Thyroid gland (tissue), 4 donors: ENCODE results near the gene SLC37A2. TPM values are rescaled to one million over a fixed set of nuclear protein-coding genes. Genes with fewer than 3 reads are reported as not detected.
A peak's percentile ranks its signal among the peaks of the same experiment; 100 is the strongest.

Experiments used
- DNase-seq, 2 donors: peaks; one replicate each; pipeline ENCODE4 v3.0.0-alpha.2; 2019
- H3K27ac ChIP-seq, 3 donors: fragments of 200-600 bp; sonication (generic); 1 replicate in 2 of 3; 2 replicates in 1 of 3; pipeline ENCODE4 v1.5.1; 2016 to 2019; ENCODE audit warnings: mild to moderate bottlenecking in 1 of 3, moderate library complexity in 1 of 3
- H3K27me3 ChIP-seq: fragments of 200-600 bp; sonication (generic); one replicate; pipeline ENCODE4 v1.5.1; 2019
- H3K36me3 ChIP-seq, 2 donors: fragments of 200-600 bp; sonication (generic); one replicate each; pipeline ENCODE4 v1.5.1; 2016 to 2019
- H3K4me1 ChIP-seq, 2 donors: fragments of 200-600 bp; sonication (generic); one replicate each; pipeline ENCODE4 v1.5.1; 2017 to 2019
- H3K4me3 ChIP-seq, 3 donors: fragments of 200-600 bp; sonication (generic); replicated peaks in 1 of 3; 1 replicate in 2 of 3; 2 replicates in 1 of 3; pipeline ENCODE4 v1.5.1; 2016; ENCODE audit warnings: mild to moderate bottlenecking in 1 of 3
- H3K9me3 ChIP-seq: fragments of 200-600 bp; sonication (generic); one replicate; pipeline ENCODE4 v1.5.1; 2017
- CTCF ChIP-seq, 6 experiments: fragments of 200-600 bp in 3 of 6; fragments of 450-650 bp in 3 of 6; sonication (generic) in 3 of 6; IDR thresholded peaks; one replicate each; pipeline ENCODE4 v1.5.1; 2016 to 2019; ENCODE audit warnings: antibody characterized with exemption in 6 of 6, mild to moderate bottlenecking in 2 of 6, inconsistent platforms in 1 of 6, moderate library complexity in 1 of 6
- POLR2A ChIP-seq, 2 donors: fragments of 450-650 bp; IDR thresholded peaks; one replicate each; pipeline ENCODE4 v1.6.1; 2017; ENCODE audit warnings: antibody characterized with exemption in 2 of 2, mild to moderate bottlenecking in 2 of 2, moderate library complexity in 1 of 2
- WGBS, 2 donors: methylation state at CpG; one replicate each; pipeline ENCODE4 v1.1.5; 2017; 5-methylcytosine and 5-hydroxymethylcytosine counted together
- intact Hi-C: fragments of 100-400 bp; cut with DNase I; formaldehyde crosslinking; loops from one replicate; pipeline ENCODE4 v1.15.1; 2023
- total RNA-seq, 4 donors: library from RNA; depleted of rRNA; stranded (reverse); fragments of >200 nt; gene quantifications; one replicate each; pipeline ENCODE4 v1.2.3, GENCODE V29; 2016

The SLC37A2 gene
- total RNA-seq, 4 donors from 2014 or later = 2.1 to 3.6 (median 3.4) TPM

GRCh38 chr11:125090816-125091215 is 27.7 kb downstream of the SLC37A2 start:
- H3K4me3 ChIP-seq = no peak overlapping the region
- no peaks in the 10 kb centered on the region for H3K9me3 ChIP-seq
- no peak for DNase-seq
- no peak overlapping the region for H3K27ac ChIP-seq
- H3K27me3 ChIP-seq = no peaks in the 10 kb centered on the region
- 74 to 84% methylated on average over 6 of the region's 6 CpGs for WGBS, 2 donors
- intact Hi-C loops = loop anchor here (5.0 kb wide), 1 partner anchor 51 kb away; no protein-coding TSS in a partner anchor
- H3K4me1 ChIP-seq = peaks cover 0 to 7% of the 10 kb centered on the region in 2 donors
- TF ChIP-seq CTCF (IDR thresholded peaks at IDR 0.05) (no peak), POLR2A (IDR thresholded peaks at IDR 0.05) (no peak)
- no peaks in the 10 kb centered on the region for H3K36me3 ChIP-seq

GRCh38 chr11:125091247-125091876 is 28.3 kb downstream of the SLC37A2 start:
- intact Hi-C loops = loop anchor here (5.0 kb wide), 1 partner anchor 51 kb away; no protein-coding TSS in a partner anchor
- Histone ChIP-seq H3K4me1 (peaks cover 0 to 7% of the 10 kb centered on the region in 2 donors), H3K9me3 (no peaks in the 10 kb centered on the region), H3K27me3 (no peaks in the 10 kb centered on the region), H3K27ac (peak overlapping the region in 1 of 3 donors; percentile 19), H3K4me3 (no peak overlapping the region), H3K36me3 (peaks cover 0 to 2% of the 10 kb centered on the region in 2 donors)
- WGBS, 2 donors = 36 to 41% methylated on average over 5 of the region's 5 CpGs
- no peak for TF ChIP-seq POLR2A (IDR thresholded peaks at IDR 0.05)
- peak in 5 of 6 experiments; percentile 25 to 95 (median 81) for TF ChIP-seq CTCF (IDR thresholded peaks at IDR 0.05)
- peak; percentile 77 for DNase-seq

GRCh38 chr11:125091877-125092664 is 29.0 kb downstream of the SLC37A2 start:
- intact Hi-C loops = loop anchor here (5.0 kb wide), 1 partner anchor 50 kb away; no protein-coding TSS in a partner anchor
- peaks cover 0 to 7% of the 10 kb centered on the region in 2 donors for H3K4me1 ChIP-seq
- 88 to 91% methylated on average over 6 of the region's 6 CpGs for WGBS, 2 donors
- DNase-seq = no peak
- H3K27me3 ChIP-seq = no peaks in the 10 kb centered on the region
- peaks cover 0 to 3% of the 10 kb centered on the region in 2 donors for H3K36me3 ChIP-seq
- H3K27ac ChIP-seq = peak overlapping the region in 1 of 3 donors; percentile 19
- TF ChIP-seq CTCF (IDR thresholded peaks at IDR 0.05) = no peak
- no peak for TF ChIP-seq POLR2A (IDR thresholded peaks at IDR 0.05)
- H3K9me3 ChIP-seq = no peaks in the 10 kb centered on the region
- H3K4me3 ChIP-seq = no peak overlapping the region

GRCh38 chr11:125092669-125093068 is 29.6 kb downstream of the SLC37A2 start:
- peaks cover 0 to 3% of the 10 kb centered on the region in 2 donors for H3K36me3 ChIP-seq
- H3K9me3 ChIP-seq = no peaks in the 10 kb centered on the region
- DNase-seq = no peak
- 92 to 95% methylated on average over 6 of the region's 6 CpGs for WGBS, 2 donors
- no peaks in the 10 kb centered on the region for H3K27me3 ChIP-seq
- TF ChIP-seq POLR2A (IDR thresholded peaks at IDR 0.05) (no peak), CTCF (IDR thresholded peaks at IDR 0.05) (no peak)
- intact Hi-C loops = loop anchor here (5.0 kb wide), 1 partner anchor 50 kb away; no protein-coding TSS in a partner anchor
- peaks cover 0 to 7% of the 10 kb centered on the region in 2 donors for H3K4me1 ChIP-seq
- no peak overlapping the region for H3K27ac ChIP-seq
- no peak overlapping the region for H3K4me3 ChIP-seq
